SK-N-MC (cell line): ENCODE results near the gene PHRF1.

Experiments
- EZH2 ChIP-seq: fragments of 200-600 bp; sonication (generic); IDR thresholded peaks from one replicate; pipeline ENCODE4 v1.6.1; 2017; ENCODE audit warnings: antibody characterized with exemption
- FOXP2 ChIP-seq: optimal IDR thresholded peaks from 2 replicates; pipeline ENCODE3; 2011; ENCODE audit warnings: mild to moderate bottlenecking, moderate library complexity; ENCODE audit not compliant: insufficient read depth; ENCODE audit errors: extremely low read length, control extremely low read depth
- POLR2AphosphoS5 ChIP-seq: IDR thresholded peaks from 2 replicates; pipeline ENCODE4 v1.6.1; 2012; ENCODE audit warnings: mild to moderate bottlenecking, low read depth, low read length, borderline replicate concordance

- TF ChIP-seq EZH2: no peak
- no peak for TF ChIP-seq POLR2AphosphoS5
- no peak for TF ChIP-seq FOXP2
Observed at GRCh38 chr11:551131-551530, 25.1 kb upstream of the PHRF1 start.
